K562 (cell line): Measurements from ENCODE around the gene LDLRAD3. TPM values are rescaled to one million over a fixed set of nuclear protein-coding genes. Genes with fewer than 3 reads are reported as not detected.

ENCODE experiments used
- ATAC-seq: fragments of 200-7000 bp; cut with Tn5 transposase; 3 replicates; pipeline ENCODE4 v1.9.1; 2020; ENCODE audit warnings: moderate library complexity
- BruUV-seq: library from RNA; stranded (reverse); fragments of 400-500 nt; replicated peaks from 2 replicates; lab custom pipeline; 2021; lab: Mats Ljungman, UMichigan
- CTCF ChIA-PET: fragments of 300-600 bp; formaldehyde crosslinking; extraction: SDS; loops from one replicate; lab custom pipeline; 2021; ENCODE audit warnings: low intra/inter-chr PET ratio; lab: Yijun Ruan, JAX
- POLR2A ChIA-PET: fragments of 300-600, 350-650 bp; sonication (Branson Sonifier 250); formaldehyde crosslinking; extraction: SDS; loops from one replicate; lab custom pipeline; 2021; ENCODE audit warnings: antibody characterized with exemption, inconsistent platforms; lab: Yijun Ruan, JAX
- DNase-seq, 4 experiments: peaks; one replicate each; pipeline versions ENCODE4 v3.0.0 to v3.0.0-alpha.2; 2011 to 2018; ENCODE audit warnings: low spot score in 3 of 4, mixed read lengths in 3 of 4; ENCODE audit errors: extremely low read depth in 1 of 4
- FAIRE-seq: peaks from 2 replicates; lab custom pipeline; 2011; peaks lifted over from hg19 to GRCh38; lab: Jason Lieb, UNC
- H2AFZ ChIP-seq: 2 replicates; pipeline ENCODE4 v1.6.0; 2011; ENCODE audit warnings: low read depth, low read length, control low read depth, inconsistent platforms
- H3K27ac ChIP-seq: fragments of 200-600 bp; 3 replicates; pipeline ENCODE4 v1.8.0; 2011; ENCODE audit warnings: low read depth, mild to moderate bottlenecking, control low read depth, inconsistent platforms, low read length, moderate library complexity, mixed read lengths; ENCODE audit errors: extremely low read depth
- H3K27me3 ChIP-seq, 2 experiments: fragments of 300-600 bp in 1 of 2; 2 replicates in 1 of 2; 3 replicates in 1 of 2; pipeline versions ENCODE4 v1.6.0 to v1.8.0; 2011; ENCODE audit warnings: inconsistent platforms in 2 of 2, low read length in 2 of 2, mild to moderate bottlenecking in 1 of 2, mixed read lengths in 1 of 2, moderate library complexity in 1 of 2; ENCODE audit not compliant: control insufficient read depth in 2 of 2, insufficient read depth in 2 of 2
- H3K36me3 ChIP-seq: fragments of 300-600 bp; 3 replicates; pipeline ENCODE4 v1.8.0; 2011; ENCODE audit warnings: mild to moderate bottlenecking, low read length, inconsistent platforms; ENCODE audit not compliant: control insufficient read depth, insufficient read depth
- H3K4me1 ChIP-seq, 2 experiments: fragments of 200-600 bp in 1 of 2; replicated peaks in 1 of 2; 2 replicates in 1 of 2; 3 replicates in 1 of 2; pipeline versions ENCODE4 v1.5.1 to v1.8.0; 2011; ENCODE audit warnings: inconsistent platforms in 2 of 2, low read length in 2 of 2, mild to moderate bottlenecking in 1 of 2, mixed read lengths in 1 of 2, moderate library complexity in 1 of 2; ENCODE audit not compliant: control insufficient read depth in 2 of 2, insufficient read depth in 2 of 2
- H3K4me2 ChIP-seq: 2 replicates; pipeline ENCODE4 v1.6.1; 2011; ENCODE audit warnings: low read length, control low read depth, inconsistent platforms, mixed read lengths; ENCODE audit not compliant: insufficient read depth
- H3K4me3 ChIP-seq: fragments of 200-600 bp; sonication (generic), shearing (Covaris generic); 2 replicates; pipeline ENCODE4 v1.5.1; 2016; ENCODE audit warnings: control low read depth, inconsistent platforms
- H3K79me2 ChIP-seq: fragments of 200-600 bp; 3 replicates; pipeline ENCODE4 v1.8.0; 2011; ENCODE audit warnings: low read length, inconsistent platforms; ENCODE audit not compliant: control insufficient read depth, insufficient read depth
- H3K9ac ChIP-seq, 2 experiments: 2 replicates each; pipeline versions ENCODE4 v1.6.0 to v1.6.1; 2011; ENCODE audit warnings: low read depth in 2 of 2, low read length in 2 of 2, control low read depth in 1 of 2, inconsistent platforms in 1 of 2, mild to moderate bottlenecking in 1 of 2, mixed read lengths in 1 of 2; ENCODE audit not compliant: insufficient read depth in 1 of 2
- H3K9me1 ChIP-seq: one replicate; pipeline ENCODE4 v1.6.0; 2011; ENCODE audit warnings: inconsistent platforms, mild to moderate bottlenecking, low read length, moderate library complexity; ENCODE audit not compliant: control insufficient read depth, insufficient read depth
- H3K9me3 ChIP-seq: replicated peaks from 2 replicates; pipeline ENCODE4 v1.5.1; 2011; ENCODE audit warnings: low read depth, low read length, inconsistent platforms; ENCODE audit not compliant: control insufficient read depth, insufficient read depth
- H4K20me1 ChIP-seq: replicated peaks from 2 replicates; pipeline ENCODE4 v1.6.1; 2011; ENCODE audit warnings: low read length, inconsistent platforms, mixed read lengths; ENCODE audit not compliant: control insufficient read depth, insufficient read depth
- BACH1 ChIP-seq: fragments of 200-800 bp; sonication (Bioruptor generic); IDR thresholded peaks from 2 replicates; pipeline ENCODE4 v1.6.1; 2016; ENCODE audit warnings: missing genetic modification characterization, missing compliant biosample characterization
- JUND ChIP-seq, 2 experiments: IDR thresholded peaks; 2 replicates in 1 of 2; 3 replicates in 1 of 2; pipeline ENCODE4 v1.6.1; 2011; ENCODE audit warnings: borderline replicate concordance in 2 of 2, low read depth in 2 of 2, low read length in 2 of 2, improper control_type of control experiment in 1 of 2, missing biosample characterization in 1 of 2, missing genetic modification characterization in 1 of 2, missing genetic modification reagents in 1 of 2
- PHF20 ChIP-seq: fragments of 450-650 bp; IDR thresholded peaks from 2 replicates; pipeline ENCODE4 v1.6.1; 2018; ENCODE audit not compliant: partially characterized antibody
- ZBTB40 ChIP-seq, 2 experiments: fragments of 450-650 bp in 1 of 2; sonication (generic) in 1 of 2; formaldehyde crosslinking in 1 of 2; IDR thresholded peaks; 2 replicates each; pipeline versions ENCODE4 v1.7.1 to v1.9.0; 2016 to 2022; ENCODE audit warnings: inconsistent platforms in 1 of 2, mild to moderate bottlenecking in 1 of 2, missing genetic modification reagents in 1 of 2
- ZNF280B ChIP-seq: fragments of 250-450 bp; sonication (Bioruptor Pico); IDR thresholded peaks from 2 replicates; pipeline ENCODE4 v1.5.1; 2021; ENCODE audit warnings: mild to moderate bottlenecking
- WGBS: fragments of 100-300 bp; shearing (Covaris generic); methylation state at CpG from one replicate; pipeline ENCODE4 v1.1.6; 2016; ENCODE audit warnings: low coverage, mixed read lengths; ENCODE audit not compliant: insufficient coverage; ENCODE audit errors: missing lambda C conversion rate; 5-methylcytosine and 5-hydroxymethylcytosine counted together
- in situ Hi-C: fragments of 300-500 bp; cut with MboI; formaldehyde crosslinking; loops from 4 replicates; pipeline ENCODE4 v1.15.0; 2018; ENCODE audit warnings: inconsistent platforms, mixed read lengths
- intact Hi-C: fragments of 100-400 bp; cut with micrococcal nuclease; formaldehyde crosslinking; loops from 2 replicates; pipeline ENCODE4 v1.14.2; 2022
- polyA plus RNA-seq, 8 experiments: library from polyadenylated mRNA; depleted of rRNA in 4 of 8; stranded (reverse) in 5 of 8; unstranded in 3 of 8; fragments of >200 nt; fragmentation: Nextera tagmentation in 2 of 8; fragmentation: Illumina TruSeq in 1 of 8; extraction: Ambion mirVana in 2 of 8; extraction: Trizol in 1 of 8; gene quantifications; 2 replicates each; pipeline versions ENCODE4 v1.2.1 to v1.2.3, GENCODE V29; 2011 to 2014; ENCODE audit warnings: inconsistent platforms in 1 of 8, missing spikeins in 1 of 8
- total RNA-seq, 7 experiments: library from RNA; depleted of rRNA in 6 of 7; stranded (reverse); fragments of >200 nt in 6 of 7; fragmentation: Illumina TruSeq in 2 of 7; extraction: Trizol in 2 of 7; gene quantifications; 2 replicates each; pipeline versions ENCODE4 v1.2.1 to v1.2.3, GENCODE V29; 2011 to 2021; ENCODE audit warnings: low replicate concordance in 1 of 7
- TF ChIP-seq, protein P1 (sequence below): fragments of 450-650 bp; formaldehyde crosslinking; IDR thresholded peaks from 2 replicates; pipeline ENCODE4 v1.4.0; 2020; ENCODE audit warnings: mild to moderate bottlenecking, moderate library complexity

The LDLRAD3 gene
- total and polyA plus RNA-seq, 9 of the 15 experiments (the other 6 are each of a cell fraction or from before 2014, with no cell fraction given): 0.73 to 7.2 (median 3.5) TPM

DNA sequence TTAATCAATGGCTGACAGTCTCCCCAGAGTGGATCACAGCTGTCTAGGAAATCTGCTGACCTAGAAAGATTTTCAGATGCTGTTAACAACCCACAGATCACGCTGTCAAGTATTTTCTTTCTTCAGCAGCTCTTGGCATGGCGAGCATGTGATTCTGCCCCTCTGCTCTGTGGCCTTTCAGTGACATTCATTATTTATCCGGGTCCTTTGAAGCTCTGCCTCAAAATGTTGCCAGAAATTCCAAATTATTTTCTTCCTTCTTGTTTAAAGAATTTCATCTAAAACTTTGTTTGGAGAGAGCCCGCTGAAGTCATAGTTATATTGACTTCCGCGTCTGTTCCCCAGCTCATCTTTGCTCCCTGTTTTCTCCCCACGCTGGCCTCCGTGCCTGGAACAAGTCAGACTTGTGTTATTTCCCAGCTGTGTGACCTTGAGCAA, 211.3 kb downstream of the LDLRAD3 start:
- DNase-seq (no peak), ATAC-seq (no peak), FAIRE-seq (no peak)
- H3K79me2 ChIP-seq: no peaks in the 10 kb centered on the region
- no TSS peak for BruUV-seq
- POLR2A ChIA-PET: interaction anchor here (1.2 kb wide), 1 partner anchor 9 kb away, joined by 3 read pairs; no protein-coding TSS in a partner anchor
- CTCF ChIA-PET: no interaction called here
- in situ Hi-C loops (loop anchor here (5.0 kb wide), 1 partner anchor 543 kb away; no protein-coding TSS in a partner anchor), intact Hi-C loops (no loop called here)
- no peaks in the 10 kb centered on the region for H4K20me1 ChIP-seq
- H3K4me3 ChIP-seq: no peak overlapping the region
- H3K9me1 ChIP-seq: no peaks in the 10 kb centered on the region
- H3K27me3 ChIP-seq: peaks cover 0 to 2% of the 10 kb centered on the region in 2 experiments; a peak in 1 of 5 replicates
- H3K4me2 ChIP-seq: no peak overlapping the region
- no peak overlapping the region for H3K9ac ChIP-seq
- no peaks in the 10 kb centered on the region for H3K9me3 ChIP-seq
- 39% methylated on average over 8 of the region's 8 CpGs for WGBS
- peaks cover 0 to 2% of the 10 kb centered on the region in 2 experiments; a peak in 1 of 5 replicates for H3K4me1 ChIP-seq
- H2AFZ ChIP-seq: no peak overlapping the region
- H3K27ac ChIP-seq: no peak overlapping the region
- H3K36me3 ChIP-seq: no peaks in the 10 kb centered on the region
- no peak for TF ChIP-seq ZBTB40 (IDR thresholded peaks at IDR 0.05)
- TF ChIP-seq ZBTB40 (CRISPR knock-in tag; IDR thresholded peaks at IDR 0.05): no peak
- TF ChIP-seq JUND (IDR thresholded peaks at IDR 0.05; ENCODE audit: borderline replicate concordance, low read depth, low read length): no peak
- no peak for TF ChIP-seq JUND (tag; IDR thresholded peaks at IDR 0.05; ENCODE audit: borderline replicate concordance, low read depth, low read length)
- no peak for TF ChIP-seq BACH1 (tag)
- TF ChIP-seq, protein P1, sequence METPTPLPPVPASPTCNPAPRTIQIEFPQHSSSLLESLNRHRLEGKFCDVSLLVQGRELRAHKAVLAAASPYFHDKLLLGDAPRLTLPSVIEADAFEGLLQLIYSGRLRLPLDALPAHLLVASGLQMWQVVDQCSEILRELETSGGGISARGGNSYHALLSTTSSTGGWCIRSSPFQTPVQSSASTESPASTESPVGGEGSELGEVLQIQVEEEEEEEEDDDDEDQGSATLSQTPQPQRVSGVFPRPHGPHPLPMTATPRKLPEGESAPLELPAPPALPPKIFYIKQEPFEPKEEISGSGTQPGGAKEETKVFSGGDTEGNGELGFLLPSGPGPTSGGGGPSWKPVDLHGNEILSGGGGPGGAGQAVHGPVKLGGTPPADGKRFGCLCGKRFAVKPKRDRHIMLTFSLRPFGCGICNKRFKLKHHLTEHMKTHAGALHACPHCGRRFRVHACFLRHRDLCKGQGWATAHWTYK (CRISPR knock-in tag): no peak
- no peak for TF ChIP-seq ZNF280B (CRISPR knock-in tag)
- no peak for TF ChIP-seq PHF20
